HUES48 (cell line): Measurements from ENCODE around the gene DESI1.
"Not testable (repeated sequence)": the region's sequence is repeated elsewhere in the genome, so short reads cannot be mapped to it uniquely, and the experiment has no call there.

Source experiments
- H3K27ac ChIP-seq: one replicate; pipeline ENCODE4 v1.7.0; 2013; ENCODE audit warnings: low read depth, low read length, inconsistent platforms
- H3K27me3 ChIP-seq: 2 replicates; pipeline ENCODE4 v1.6.1; 2013; ENCODE audit warnings: mild to moderate bottlenecking, low read length; ENCODE audit not compliant: control insufficient read depth, insufficient read depth
- H3K36me3 ChIP-seq: 2 replicates; pipeline ENCODE4 v1.6.1; 2013; ENCODE audit warnings: low read length; ENCODE audit not compliant: control insufficient read depth, insufficient read depth
- H3K4me1 ChIP-seq: 2 replicates; pipeline ENCODE4 v1.6.1; 2013; ENCODE audit warnings: mild to moderate bottlenecking, low read length; ENCODE audit not compliant: control insufficient read depth, insufficient read depth
- H3K4me3 ChIP-seq: 2 replicates; pipeline ENCODE4 v1.5.1; 2013; ENCODE audit warnings: mild to moderate bottlenecking, low read depth, low read length
- H3K9ac ChIP-seq: 2 replicates; pipeline ENCODE4 v1.6.1; 2013; ENCODE audit warnings: mild to moderate bottlenecking, low read depth, low read length, moderate library complexity
- H3K9me3 ChIP-seq: 2 replicates; pipeline ENCODE4 v1.6.1; 2013; ENCODE audit warnings: low read length; ENCODE audit not compliant: control insufficient read depth, insufficient read depth

The DESI1 gene

GRCh38 chr22:41572305-41572704 lies 48.5 kb downstream of the DESI1 start:
- not testable (repeated sequence) for H3K9me3 ChIP-seq, H3K9ac ChIP-seq, H3K4me3 ChIP-seq, H3K36me3 ChIP-seq, H3K27me3 ChIP-seq, H3K4me1 ChIP-seq, H3K27ac ChIP-seq

DNA sequence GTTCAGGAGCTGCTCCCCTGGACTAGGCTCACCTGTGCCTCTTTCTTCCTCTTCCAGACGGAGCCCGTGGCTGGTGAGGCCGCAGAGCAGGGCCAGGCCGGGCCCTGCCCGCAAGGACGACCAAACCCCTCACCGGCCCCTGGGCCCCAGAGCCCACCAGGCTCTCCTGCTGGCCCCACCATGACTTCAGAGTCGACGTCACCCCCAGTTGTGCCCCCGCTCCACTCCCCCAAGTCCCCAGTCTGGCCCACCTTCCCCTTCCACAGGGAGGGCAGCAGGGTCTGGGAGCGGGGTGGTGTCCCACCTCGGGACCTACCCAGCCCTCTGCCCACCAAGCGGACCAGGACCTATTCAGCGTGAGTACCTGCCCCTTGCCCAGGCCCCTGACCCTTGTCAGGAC lies 49.1 kb downstream of the DESI1 start:
- no peak overlapping the region for H3K4me3 ChIP-seq

DNA sequence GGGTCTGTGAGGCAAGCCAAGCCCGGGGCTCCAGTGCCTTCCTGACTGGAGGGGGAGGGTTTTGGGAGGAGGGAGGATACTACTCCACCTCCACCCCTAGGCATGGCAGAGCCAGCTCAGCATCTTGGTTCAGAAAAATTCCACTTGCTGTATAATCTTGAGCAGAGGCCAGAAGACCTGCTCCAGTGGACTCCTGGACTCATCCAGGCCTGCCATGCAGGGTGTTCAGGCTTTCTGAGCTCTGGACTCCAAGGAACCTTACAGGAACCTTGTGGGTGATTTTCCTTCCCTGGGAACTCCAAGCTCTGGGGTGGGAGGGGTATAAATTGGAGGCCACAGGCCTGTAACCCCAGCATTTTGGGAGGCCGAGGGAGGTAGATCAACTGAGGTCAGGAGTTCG lies 50.6 kb downstream of the DESI1 start:
- H3K27ac ChIP-seq, result no peak overlapping the region
- no peaks in the 10 kb centered on the region for H3K36me3 ChIP-seq
- H3K4me3 ChIP-seq, result no peak overlapping the region
- H3K4me1 ChIP-seq, result no peaks in the 10 kb centered on the region
- H3K9ac ChIP-seq, result no peak overlapping the region
- H3K27me3 ChIP-seq, result no peaks in the 10 kb centered on the region
- H3K9me3 ChIP-seq, result no peaks in the 10 kb centered on the region

More for the DNA sequence above, 49.1 kb downstream of the DESI1 start:
- Histone ChIP-seq H3K27me3 (no peaks in the 10 kb centered on the region), H3K9ac (no peak overlapping the region), H3K9me3 (no peaks in the 10 kb centered on the region), H3K27ac (no peak overlapping the region), H3K4me1 (no peaks in the 10 kb centered on the region), H3K36me3 (no peaks in the 10 kb centered on the region)

DNA sequence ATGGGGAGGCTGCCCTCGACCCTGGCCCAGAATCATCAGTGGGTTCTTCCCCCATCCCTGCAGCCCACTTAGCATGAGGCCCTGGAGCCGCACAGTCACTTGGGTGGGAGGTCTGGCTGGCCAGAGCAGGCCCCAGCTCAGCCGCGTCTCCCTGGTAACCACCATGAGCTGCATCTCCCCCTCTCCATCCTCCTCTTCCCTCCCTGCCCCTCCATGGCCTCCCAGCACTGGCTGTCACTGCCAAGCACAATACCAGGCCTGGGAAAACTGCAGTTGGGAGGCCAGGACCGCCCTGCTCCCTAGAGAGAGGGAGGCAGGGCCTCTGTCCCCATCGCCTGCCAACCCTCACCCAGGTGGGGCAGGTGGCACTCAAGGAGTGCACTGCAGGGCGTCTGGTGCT lies 52.0 kb downstream of the DESI1 start:
- Histone ChIP-seq H3K36me3 (no peaks in the 10 kb centered on the region), H3K4me3 (no peak overlapping the region), H3K4me1 (no peaks in the 10 kb centered on the region), H3K27me3 (no peaks in the 10 kb centered on the region), H3K9me3 (no peaks in the 10 kb centered on the region), H3K9ac (no peak overlapping the region), H3K27ac (no peak overlapping the region)

DNA sequence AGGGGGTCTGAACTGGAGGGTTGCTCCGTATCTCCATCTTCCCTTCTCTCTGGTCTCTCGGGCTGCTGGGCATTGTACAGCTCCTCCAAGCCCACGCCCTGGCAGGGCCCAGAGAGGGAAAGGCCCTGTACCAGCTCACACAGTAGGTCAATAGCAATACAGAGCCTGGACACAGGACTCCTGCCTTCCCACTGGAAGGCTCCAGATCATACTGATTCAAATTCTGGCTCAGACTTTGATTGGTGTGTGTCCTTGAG lies 53.4 kb downstream of the DESI1 start:
- H3K4me3 ChIP-seq, result no peak overlapping the region
- peaks cover 10% of the 10 kb centered on the region; the same call in 1 of the 2 replicates for H3K4me1 ChIP-seq
- H3K27me3 ChIP-seq, result no peaks in the 10 kb centered on the region
- no peak overlapping the region for H3K27ac ChIP-seq
- H3K9me3 ChIP-seq, result no peaks in the 10 kb centered on the region
- no peak overlapping the region for H3K9ac ChIP-seq
- no peaks in the 10 kb centered on the region for H3K36me3 ChIP-seq

DNA sequence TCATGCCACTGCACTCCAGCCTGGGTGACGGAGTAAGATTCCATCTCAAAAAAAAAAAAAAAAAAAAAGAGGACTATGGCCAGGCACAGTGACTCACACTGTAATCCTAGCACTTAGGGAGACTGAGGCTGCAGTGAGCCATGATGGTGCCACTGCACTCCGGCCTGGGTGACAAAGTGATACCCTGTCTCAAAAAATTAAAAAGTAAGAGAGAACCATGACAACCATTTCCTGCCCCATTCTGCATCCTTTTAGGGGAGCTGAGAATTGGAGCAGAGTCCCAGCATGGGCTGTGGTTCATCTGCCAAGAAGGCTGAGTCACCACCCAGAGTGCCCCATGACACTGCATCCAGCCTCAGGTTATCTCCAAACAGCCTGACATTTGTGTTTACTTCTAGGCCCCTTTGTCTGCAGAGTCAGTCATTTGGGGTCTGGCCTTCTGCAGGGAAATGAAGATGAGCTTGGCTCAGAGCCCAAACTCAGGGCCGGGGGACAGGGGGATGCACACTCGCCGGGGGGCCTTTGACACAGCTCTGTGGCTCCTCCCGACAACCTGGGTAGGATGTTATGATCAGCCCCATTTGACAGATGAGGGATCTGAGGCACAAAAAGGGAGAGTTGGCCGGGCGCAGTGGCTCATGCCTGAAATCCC lies 55.3 kb downstream of the DESI1 start:
- Histone ChIP-seq H3K4me3 (no peak overlapping the region), H3K9ac (no peak overlapping the region)

GRCh38 chr22:41564563-41564962 lies 56.3 kb downstream of the DESI1 start:
- no peak overlapping the region for H3K27ac ChIP-seq
- H3K9me3 ChIP-seq, result no peaks in the 10 kb centered on the region
- peaks cover 35% of the 10 kb centered on the region for H3K4me1 ChIP-seq
- H3K9ac ChIP-seq, result no peak overlapping the region
- no peaks in the 10 kb centered on the region for H3K27me3 ChIP-seq
- no peaks in the 10 kb centered on the region for H3K36me3 ChIP-seq
- H3K4me3 ChIP-seq, result no peak overlapping the region

More for the DNA sequence above, 55.3 kb downstream of the DESI1 start:
- Histone ChIP-seq H3K9me3 (no peaks in the 10 kb centered on the region), H3K27ac (peak overlapping the region; percentile 73), H3K4me1 (peaks cover 29% of the 10 kb centered on the region), H3K27me3 (no peaks in the 10 kb centered on the region), H3K36me3 (no peaks in the 10 kb centered on the region)

GRCh38 chr22:41563051-41563711 lies 57.7 kb downstream of the DESI1 start:
- Histone ChIP-seq H3K36me3 (no peaks in the 10 kb centered on the region), H3K27ac (peak overlapping the region; percentile 71), H3K27me3 (no peaks in the 10 kb centered on the region), H3K4me1 (peaks cover 35% of the 10 kb centered on the region), H3K9ac (no peak overlapping the region), H3K4me3 (no peak overlapping the region), H3K9me3 (no peaks in the 10 kb centered on the region)

DNA sequence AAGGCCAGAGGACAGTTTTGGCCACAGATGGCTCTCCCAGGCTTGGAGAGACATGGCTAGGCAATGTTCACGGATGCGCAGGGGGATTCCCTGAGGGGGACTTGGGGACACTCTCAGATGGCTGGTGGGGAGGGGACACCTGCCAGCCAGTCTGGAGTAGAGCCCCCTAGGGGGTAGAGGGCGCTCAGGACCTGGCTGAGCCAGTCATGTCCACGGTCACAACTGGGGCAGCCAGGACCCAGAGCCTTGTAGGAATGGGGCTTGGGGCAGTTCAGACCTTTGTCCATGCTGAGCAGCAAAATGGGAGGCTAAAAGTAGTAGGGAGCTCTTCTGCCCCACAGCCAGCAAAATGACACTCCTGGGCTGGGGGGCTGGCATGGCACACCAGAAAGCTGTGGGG lies 58.4 kb downstream of the DESI1 start:
- Histone ChIP-seq H3K4me1 (peaks cover 37% of the 10 kb centered on the region), H3K36me3 (no peaks in the 10 kb centered on the region), H3K9me3 (no peaks in the 10 kb centered on the region), H3K27ac (peak overlapping the region; percentile 71), H3K9ac (no peak overlapping the region), H3K27me3 (no peaks in the 10 kb centered on the region), H3K4me3 (no peak overlapping the region)

DNA sequence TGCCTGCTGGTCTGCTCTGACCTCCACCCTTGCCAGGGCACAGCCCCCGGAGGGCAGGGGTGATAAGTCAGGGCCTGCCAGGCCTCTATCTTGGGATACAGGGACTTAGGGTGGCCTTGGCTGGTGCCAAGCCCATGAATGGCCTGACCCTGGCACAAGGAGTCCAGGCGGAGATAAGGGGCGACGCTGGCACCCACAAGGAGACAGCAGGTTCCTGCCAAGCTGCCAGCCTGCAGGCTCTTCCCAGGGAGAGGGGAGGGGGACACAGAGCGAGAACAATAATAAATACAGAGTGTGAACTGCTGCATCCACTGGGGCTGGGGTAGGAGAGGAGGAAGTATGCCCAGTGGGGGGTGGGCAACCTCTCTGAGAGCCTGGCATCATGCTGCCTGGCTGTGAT lies 59.1 kb downstream of the DESI1 start:
- no peak overlapping the region for H3K4me3 ChIP-seq
- H3K27ac ChIP-seq, result peak overlapping the region; percentile 52
- H3K27me3 ChIP-seq, result no peaks in the 10 kb centered on the region
- H3K9ac ChIP-seq, result no peak overlapping the region
- H3K4me1 ChIP-seq, result peaks cover 41% of the 10 kb centered on the region
- H3K9me3 ChIP-seq, result no peaks in the 10 kb centered on the region
- H3K36me3 ChIP-seq, result no peaks in the 10 kb centered on the region

DNA sequence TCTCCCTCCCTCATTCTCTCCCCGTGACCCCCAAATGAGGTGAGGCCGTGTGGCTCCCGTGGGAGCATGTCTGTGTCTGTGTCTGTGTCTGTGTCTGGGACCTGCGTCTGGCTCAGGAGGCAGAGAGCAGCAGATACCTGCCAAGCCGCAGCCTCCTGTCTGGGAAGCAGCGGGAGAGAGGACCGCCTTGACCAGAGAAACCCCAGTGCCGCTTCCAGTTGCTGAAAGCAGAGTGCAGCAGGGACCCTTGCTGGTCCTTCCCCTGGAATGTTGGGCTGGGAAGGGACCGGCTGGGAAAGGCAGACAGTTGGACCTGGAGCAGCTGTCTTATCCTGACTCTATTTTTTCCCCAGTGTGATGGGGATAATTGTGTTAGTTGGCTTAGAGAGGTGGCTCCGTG lies 59.5 kb downstream of the DESI1 start:
- Histone ChIP-seq H3K4me3 (peak overlapping the region; percentile 42), H3K36me3 (no peaks in the 10 kb centered on the region), H3K9me3 (no peaks in the 10 kb centered on the region), H3K27me3 (no peaks in the 10 kb centered on the region), H3K9ac (no peak overlapping the region), H3K27ac (peak overlapping the region; percentile 52), H3K4me1 (peaks cover 41% of the 10 kb centered on the region)
